Measurements from ENCODE around the gene ROCK1.
"Not testable (repeated sequence)": the region's sequence is repeated elsewhere in the genome, so short reads cannot be mapped to it uniquely, and the experiment has no call there.

The ROCK1 gene

DNA sequence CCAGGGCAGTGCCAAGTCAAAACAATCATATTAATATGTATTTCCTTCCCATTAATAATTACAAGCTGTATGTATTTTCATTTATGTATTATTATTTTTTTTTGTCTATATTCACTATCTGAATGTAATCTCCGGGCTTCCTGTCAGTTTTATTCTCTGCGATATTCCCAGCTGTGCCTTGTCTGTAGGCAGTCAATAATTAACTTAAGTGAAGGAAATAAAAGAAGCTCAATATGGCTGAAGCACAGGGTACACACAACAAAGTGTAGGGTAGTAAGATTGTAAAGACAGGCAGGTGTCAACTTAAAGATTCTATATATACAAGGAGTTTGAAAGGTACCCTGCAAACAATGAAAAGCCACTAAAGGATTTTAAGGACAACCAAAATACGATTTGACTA is 122.9 kb downstream of the ROCK1 start:
- no peak for DNase-seq (ENCODE audit: low spot score in 2 of 2)
- Mint-ChIP-seq H3K27me3 (no peaks in the 10 kb centered on the region), H3K27ac (peak overlapping the region; percentile 70), H3K36me3 (peaks cover 36% of the 10 kb centered on the region), H3K4me3 (no peak overlapping the region), H3K4me1 (peaks cover 3% of the 10 kb centered on the region), H3K9me3 (no peaks in the 10 kb centered on the region)
- ATAC-seq (ENCODE audit: low read depth), result no peak

DNA sequence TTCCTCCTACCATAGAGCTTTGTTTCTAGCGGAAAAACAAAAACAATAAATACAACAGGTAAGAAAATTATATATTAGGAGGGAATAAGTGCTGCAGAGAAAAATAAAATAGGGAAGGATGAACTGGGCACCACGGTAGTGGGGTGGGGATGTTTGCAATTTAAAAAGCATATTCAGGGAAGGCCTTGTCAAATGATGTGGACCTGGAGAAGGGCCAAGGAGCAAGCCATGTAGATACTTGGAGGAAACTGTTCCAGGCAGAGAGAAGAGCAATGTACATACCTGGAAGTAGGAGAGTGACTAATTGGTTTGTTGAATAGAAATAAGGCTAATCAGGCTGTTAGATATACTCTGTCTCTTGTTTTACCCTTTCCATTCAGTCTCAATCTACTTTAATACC is 136.5 kb downstream of the ROCK1 start:
- Mint-ChIP-seq H3K27me3 (no peaks in the 10 kb centered on the region), H3K36me3 (peaks cover 44% of the 10 kb centered on the region), H3K27ac (peak overlapping the region; percentile 8), H3K9me3 (no peaks in the 10 kb centered on the region), H3K4me3 (no peak overlapping the region), H3K4me1 (peaks cover 2% of the 10 kb centered on the region)
- no peak for DNase-seq (ENCODE audit: low spot score in 2 of 2)
- ATAC-seq (ENCODE audit: low read depth), result no peak

DNA sequence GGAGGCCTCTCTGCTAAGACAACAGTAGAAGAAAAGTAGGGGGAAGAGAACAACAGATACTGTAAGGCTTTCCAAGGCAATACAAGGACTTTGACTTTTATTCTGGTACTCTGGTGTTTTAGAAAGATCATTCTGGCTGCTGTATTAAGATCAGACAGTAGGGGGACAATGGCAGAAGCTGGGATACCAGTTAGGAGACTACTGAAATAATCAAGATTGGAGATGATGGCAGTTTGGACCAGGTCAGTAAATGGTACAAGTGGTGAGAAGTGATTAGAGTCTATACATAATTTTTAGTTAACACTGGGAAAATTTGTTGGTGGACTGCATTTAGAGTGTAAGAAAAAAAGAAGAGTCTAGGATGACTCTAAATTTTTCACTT is 139.7 kb downstream of the ROCK1 start:
- no peaks in the 10 kb centered on the region for H3K9me3 Mint-ChIP-seq
- no peaks in the 10 kb centered on the region for H3K4me1 Mint-ChIP-seq
- H3K27me3 Mint-ChIP-seq, result no peaks in the 10 kb centered on the region
- ATAC-seq (ENCODE audit: low read depth) (peak; percentile 38), DNase-seq (ENCODE audit: low spot score in 2 of 2) (peak in 1 of 2 donors; percentile 1)
- H3K4me3 Mint-ChIP-seq, result no peak overlapping the region
- peak overlapping the region; percentile 21 for H3K27ac Mint-ChIP-seq
- peaks cover 33% of the 10 kb centered on the region for H3K36me3 Mint-ChIP-seq

- DNase-seq (ENCODE audit: low spot score in 2 of 2) (no peak), ATAC-seq (ENCODE audit: low read depth) (no peak)
- Mint-ChIP-seq H3K4me3 (no peak overlapping the region), H3K4me1 (no peaks in the 10 kb centered on the region), H3K27me3 (no peaks in the 10 kb centered on the region), H3K9me3 (no peaks in the 10 kb centered on the region), H3K27ac (no peak overlapping the region), H3K36me3 (peaks cover 28% of the 10 kb centered on the region)
Observed at GRCh38 chr18:20966795-20967194, 144.8 kb downstream of the ROCK1 start.

GRCh38 chr18:20963027-20963426 is 148.6 kb downstream of the ROCK1 start:
- Mint-ChIP-seq H3K36me3 (peaks cover 25% of the 10 kb centered on the region), H3K9me3 (peaks cover 1% of the 10 kb centered on the region), H3K27ac (no peak overlapping the region), H3K27me3 (no peaks in the 10 kb centered on the region), H3K4me3 (no peak overlapping the region), H3K4me1 (no peaks in the 10 kb centered on the region)
- ATAC-seq (ENCODE audit: low read depth), result no peak
- no peak for DNase-seq (ENCODE audit: low spot score in 2 of 2)

DNA sequence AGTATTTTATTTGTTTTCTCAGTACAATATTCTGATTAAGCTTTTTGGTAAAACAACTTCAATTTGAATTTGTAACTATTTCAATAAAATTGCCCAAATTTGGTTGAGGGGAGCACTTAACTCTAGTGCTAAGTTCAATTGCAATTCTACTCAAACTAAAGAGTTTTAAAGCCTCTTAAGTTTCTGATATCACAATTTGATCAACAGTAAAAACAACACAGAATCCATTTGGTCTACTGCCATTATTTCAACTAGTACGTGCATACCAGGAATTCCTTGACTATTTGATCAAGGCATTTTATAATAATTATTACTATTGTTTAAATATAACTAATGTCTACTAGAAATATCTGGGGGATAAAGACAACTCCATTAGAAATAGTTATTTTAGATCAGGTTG is 150.9 kb downstream of the ROCK1 start:
- peaks cover 25% of the 10 kb centered on the region for H3K36me3 Mint-ChIP-seq
- H3K4me3 Mint-ChIP-seq, result no peak overlapping the region
- no peaks in the 10 kb centered on the region for H3K27me3 Mint-ChIP-seq
- H3K27ac Mint-ChIP-seq, result no peak overlapping the region
- ATAC-seq (ENCODE audit: low read depth) (no peak), DNase-seq (ENCODE audit: low spot score in 2 of 2) (no peak)
- peaks cover 3% of the 10 kb centered on the region for H3K4me1 Mint-ChIP-seq
- H3K9me3 Mint-ChIP-seq, result peaks cover 4% of the 10 kb centered on the region

DNA sequence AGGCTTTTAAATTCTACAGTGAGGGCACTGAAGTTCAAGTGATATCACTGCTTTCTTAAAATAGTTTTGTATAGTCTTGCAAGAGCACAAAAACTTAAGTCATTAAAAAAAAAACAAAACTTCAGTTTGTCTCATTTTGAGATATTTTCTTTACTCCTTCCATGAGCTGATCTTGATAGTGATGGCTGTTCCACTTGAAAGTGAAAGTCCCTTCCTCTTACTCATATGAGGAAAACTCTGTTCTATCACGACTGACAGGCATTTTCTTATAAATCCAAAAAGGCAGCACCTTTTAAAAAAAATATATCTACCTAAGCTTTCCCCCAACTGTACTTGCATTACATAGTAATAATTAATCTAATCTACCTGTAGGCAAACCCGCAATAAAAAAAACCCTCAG is 160.8 kb downstream of the ROCK1 start:
- H3K27ac Mint-ChIP-seq, result peak overlapping the region; percentile 55
- H3K9me3 Mint-ChIP-seq; DNase-seq (ENCODE audit: low spot score in 2 of 2); H3K27me3 Mint-ChIP-seq; ATAC-seq (ENCODE audit: low read depth); H3K4me1 Mint-ChIP-seq; H3K4me3 Mint-ChIP-seq: not testable (repeated sequence)
- peaks cover 10% of the 10 kb centered on the region for H3K36me3 Mint-ChIP-seq

All from memory B cell (primary cell).